HG02759 (cell line): ENCODE data around the gene HGD.
"Not testable (repeated sequence)": the region's sequence is repeated elsewhere in the genome, so short reads cannot be mapped to it uniquely, and the experiment has no call there.

Experiments used
- ATAC-seq: cut with Tn5 transposase; IDR thresholded peaks from one replicate; pipeline ENCODE4 v1.9.1; 2021; ENCODE audit warnings: mild to moderate bottlenecking, moderate library complexity; ENCODE audit not compliant: unreplicated experiment

HGD gene

DNA sequence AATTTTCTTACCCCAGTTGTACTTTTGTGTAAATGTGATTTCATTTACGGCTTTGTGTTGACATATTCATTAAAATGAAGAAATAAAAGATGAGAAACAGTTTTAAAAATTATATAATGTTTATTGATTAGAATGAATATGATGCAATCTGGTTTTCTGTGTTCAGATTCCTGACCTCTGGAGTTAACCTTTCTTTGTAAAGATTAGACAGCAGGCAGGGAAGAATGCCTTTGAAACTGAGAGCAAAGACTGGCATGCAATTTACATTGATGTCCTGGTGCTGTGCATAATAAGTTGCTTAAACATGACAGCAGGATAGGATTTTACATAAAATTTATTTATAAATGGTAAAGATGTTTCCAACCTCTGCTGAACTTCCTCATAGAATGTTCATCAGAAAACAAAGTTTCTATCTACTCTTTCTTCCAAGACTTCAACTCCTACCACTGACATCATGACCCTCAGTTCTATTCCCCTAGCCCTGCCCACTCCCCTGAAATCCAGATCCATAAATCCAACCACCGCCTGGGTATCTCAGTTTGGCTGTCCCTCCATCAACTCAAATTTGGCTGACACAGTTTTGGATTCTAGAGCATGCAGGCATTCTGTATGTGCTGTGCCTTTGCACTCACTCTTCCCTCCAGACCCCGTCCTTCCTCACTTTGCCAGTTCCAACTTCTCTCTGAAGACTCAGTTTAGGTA is 1.7 kb downstream of the HGD start:
- ATAC-seq: no peak

DNA sequence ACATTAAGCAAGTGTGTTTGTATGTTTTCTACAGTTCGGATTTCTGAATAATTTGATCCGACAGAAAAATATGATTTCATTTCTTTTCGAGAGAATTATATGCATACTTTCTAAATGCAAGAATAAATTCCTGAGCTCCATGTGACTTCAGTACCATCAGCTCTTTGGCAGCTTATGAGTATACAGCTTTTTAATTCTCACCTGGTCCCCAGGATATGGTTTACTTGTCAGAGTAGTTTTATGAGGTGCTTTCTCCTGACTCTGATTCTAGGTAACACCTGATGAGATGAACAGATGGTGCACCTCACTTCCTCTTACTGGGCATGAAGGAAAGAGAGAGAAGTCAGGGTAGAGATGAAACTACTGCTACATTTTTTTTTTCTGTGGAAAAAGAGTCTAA is 3.1 kb downstream of the HGD start:
- peak; percentile 33 for ATAC-seq

DNA sequence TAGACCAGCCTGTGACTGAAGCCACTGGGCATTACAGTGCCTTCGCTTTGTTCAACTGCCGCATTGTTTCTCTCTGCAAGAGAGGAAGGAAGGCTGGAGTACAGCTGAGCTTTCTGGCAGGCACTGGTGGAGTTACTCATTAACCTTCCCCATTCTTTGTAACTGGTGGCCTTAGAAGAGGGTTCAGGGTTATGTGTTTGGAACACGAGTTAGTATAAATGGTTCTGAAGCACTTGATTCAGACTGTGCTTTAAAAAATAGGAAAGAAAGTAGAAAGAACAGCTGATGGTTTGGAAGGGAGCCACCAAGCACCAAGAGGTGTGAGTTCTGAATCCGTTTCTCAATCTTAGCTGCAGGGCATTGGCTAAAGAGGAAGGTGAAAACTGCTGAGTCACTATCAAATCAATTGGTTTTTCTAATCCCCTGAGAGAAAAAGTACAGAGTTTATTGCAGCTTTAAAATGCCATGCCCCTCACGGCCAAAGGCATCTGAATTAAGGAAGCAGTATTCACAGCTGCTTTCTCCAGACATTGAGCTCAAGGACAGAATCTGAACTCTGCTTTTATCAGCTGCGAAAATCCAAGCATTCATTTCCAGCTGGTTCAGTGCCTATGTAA is 3.6 kb downstream of the HGD start:
- ATAC-seq: peak; percentile 95

DNA sequence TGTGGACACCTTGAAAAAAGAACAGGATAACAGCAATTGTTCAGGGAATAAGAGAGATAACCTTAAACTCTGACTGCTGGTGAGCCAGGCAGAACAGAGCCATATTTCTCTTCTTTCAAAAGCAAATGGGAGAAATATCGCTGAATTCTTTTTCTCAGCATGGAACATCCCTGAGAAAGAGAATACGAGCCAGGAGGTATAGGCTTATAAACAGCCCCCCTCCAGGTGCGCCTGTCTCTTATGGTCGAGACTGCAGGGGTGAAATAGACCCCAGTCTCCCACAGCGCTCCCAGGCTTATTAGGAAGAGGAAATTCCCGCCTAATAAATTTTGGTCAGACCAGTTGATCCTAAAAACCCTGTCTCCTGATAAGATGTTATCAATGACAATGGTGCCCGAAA is 4.8 kb downstream of the HGD start:
- not testable (repeated sequence) for ATAC-seq

DNA sequence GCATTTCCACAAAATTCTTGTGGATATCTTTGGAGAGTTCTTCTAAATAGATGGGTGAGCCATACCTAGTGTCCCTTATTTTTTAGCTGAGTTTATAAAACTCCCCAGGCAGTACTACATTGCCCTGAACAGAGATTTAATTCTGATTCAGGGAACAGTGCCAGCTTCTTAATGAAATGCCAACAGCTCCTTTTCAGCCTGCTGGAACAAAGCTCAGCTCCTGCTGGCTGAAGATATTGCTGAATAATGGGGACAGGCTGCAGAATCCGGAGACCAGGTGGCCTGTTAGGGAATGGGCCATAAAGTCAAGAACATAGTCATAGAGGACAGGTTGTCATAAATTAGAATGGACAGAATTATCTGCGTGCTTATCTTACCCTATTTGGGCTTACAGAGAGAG is 8.9 kb downstream of the HGD start:
- no peak for ATAC-seq

DNA sequence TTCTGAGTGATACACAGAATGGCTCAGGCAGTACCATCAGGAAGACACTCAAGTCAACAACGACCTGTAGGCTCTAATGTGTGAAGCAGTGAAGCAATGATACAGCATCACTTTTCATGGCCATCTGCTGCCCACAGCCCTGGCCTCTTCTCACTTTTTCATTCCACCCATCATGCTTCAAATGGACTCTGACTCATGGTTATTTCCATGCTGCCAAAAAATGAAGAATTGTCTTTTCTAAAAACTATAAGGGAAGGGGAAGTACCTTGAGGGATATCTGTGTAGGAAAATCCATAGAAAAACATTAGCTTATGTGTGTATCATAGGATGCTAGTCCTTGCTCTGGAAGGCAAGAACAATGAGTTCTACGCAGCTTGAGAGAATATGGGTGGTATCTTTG is 11.5 kb downstream of the HGD start:
- ATAC-seq: no peak

DNA sequence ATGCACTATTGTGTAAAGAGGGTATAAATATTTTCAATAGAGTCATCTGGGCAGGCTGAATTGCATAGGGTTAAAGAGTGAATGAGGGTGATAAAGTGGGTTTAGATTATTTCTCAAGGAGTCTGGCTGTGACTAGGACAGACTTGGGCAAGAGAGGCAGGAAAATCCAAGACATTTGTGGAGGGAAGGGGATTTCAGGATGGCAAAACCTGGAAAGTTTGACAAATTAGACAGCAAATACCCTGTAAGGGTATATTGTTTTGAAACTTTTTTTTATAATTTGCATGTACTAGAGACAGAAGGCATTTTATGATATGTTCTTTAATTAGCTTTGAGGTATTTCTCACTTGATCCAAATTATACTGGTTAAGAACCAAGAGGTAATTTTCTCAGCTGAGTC is 17.1 kb downstream of the HGD start:
- no peak for ATAC-seq

DNA sequence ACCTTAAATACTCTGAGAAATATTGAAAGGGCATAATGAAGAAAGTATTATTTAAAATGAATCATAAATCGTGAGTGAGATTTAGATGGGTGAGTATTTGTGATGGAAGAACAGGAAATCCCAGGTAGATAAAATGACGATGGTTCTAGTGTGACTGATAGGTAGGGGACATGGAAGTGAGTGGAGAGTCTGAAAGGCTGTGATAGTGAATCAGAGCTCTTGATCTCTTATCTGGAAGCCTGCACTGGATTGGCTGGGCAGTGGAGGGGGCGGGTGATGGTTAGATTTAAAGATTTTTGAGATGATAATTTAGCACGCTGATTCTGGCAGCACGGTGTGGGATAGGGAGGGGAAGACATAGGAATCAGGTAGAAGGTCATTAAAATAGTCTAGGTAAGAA is 20.1 kb downstream of the HGD start:
- ATAC-seq: no peak

DNA sequence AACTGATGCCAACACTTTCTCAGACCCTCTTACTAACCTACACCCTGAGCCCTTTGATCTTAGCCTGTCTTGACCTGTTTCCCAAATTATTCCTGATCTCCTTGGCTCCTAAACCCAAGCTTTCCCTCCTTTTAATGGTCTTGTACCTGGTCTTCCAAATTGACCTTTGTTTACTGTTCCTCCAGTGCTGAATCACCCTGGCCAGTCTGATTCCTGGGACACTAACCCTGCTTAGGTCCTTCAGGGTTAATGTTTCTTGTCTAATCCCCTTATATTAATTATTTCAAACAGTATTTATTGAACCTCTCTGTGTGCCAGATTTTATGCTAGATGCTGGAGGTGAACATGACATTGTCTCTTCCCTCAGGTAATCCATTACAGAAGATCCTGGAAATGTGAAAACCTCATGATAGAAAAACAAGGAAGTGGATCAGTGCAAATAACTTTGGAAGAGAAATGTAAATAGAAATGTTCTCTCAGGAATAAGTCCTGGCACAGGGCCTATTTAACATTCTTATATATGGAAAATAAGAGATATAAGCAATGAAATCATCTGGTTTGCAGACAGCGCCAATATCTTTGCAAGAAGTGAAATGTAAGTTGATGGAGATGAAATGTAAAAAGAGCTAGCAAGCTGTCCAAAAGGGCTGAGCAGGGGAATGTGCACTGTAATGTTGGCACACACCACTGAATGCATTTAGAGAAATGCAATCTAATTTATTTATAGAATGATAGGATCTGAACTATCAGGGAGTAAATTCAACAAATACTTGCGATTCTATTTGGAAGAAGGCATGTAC is 20.7 kb downstream of the HGD start:
- ATAC-seq: no peak

DNA sequence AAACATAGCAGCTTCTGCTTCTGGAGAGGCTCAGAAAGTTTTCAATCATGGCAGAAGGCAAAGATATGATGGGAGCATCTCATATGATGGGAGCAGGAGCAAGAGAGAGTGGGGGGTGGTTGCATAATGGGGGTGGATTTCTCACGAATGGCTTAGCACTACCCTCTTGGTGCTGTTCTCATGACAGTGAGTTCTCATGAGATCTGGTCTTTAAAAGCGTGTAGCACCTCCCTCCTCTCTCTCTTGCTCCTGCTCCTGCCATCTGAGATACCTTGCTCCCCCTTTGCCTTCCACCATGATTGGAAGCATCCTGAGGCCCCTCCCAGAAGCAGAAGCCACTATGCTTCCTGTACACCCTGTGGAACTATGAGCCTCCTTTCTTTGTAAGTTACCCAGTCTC is 22.2 kb downstream of the HGD start:
- ATAC-seq: no peak

DNA sequence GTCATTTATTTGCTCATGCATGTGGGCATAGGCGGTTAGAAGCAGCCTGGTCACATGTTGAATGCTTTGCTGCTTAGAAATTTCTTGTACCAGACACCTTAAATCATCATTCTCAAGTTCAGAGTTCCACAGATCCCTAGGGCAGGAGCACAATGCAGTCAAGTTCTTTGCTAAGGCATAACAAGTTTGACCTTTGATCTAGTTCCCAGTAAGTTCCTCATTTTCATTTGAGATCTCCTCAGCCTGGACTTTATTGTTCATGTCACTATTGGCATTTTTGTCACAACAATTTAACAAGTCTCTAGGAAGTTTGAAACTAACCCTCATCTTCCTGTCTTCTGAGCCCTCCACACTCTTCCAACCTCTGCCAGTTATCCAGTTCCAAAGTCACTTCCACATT is 22.8 kb downstream of the HGD start:
- no peak for ATAC-seq

DNA sequence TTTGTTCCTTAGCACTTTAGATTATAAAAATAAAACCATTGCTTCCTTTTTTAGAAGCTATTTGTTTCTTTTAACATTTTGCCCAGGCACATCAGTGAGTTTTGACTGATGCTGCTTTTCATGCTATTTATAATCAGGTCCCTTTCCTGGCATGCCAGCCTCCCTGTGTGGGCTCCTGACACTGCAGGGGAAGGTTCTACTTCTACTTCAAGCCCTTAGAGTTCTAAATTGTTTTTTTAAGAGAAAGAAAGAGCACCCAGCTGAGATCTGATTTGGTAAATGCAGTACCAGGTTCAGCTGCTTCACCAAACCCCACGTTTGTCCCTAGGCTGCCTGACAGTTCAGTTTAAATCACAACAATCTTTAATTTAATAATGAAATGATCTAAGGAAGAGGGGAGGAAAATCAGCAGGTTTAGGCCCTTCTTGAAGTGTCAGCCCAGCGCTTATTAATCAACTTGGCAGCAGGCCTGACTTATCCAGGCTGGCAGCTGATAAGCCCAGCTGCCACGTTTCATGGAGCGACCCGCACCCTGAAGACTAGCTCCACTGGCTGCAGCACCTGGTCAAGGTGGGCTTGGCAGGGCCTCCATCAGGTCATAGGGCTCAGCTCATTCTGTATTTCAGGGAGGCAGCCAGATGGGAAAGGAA is 29.0 kb downstream of the HGD start:
- ATAC-seq: no peak

DNA sequence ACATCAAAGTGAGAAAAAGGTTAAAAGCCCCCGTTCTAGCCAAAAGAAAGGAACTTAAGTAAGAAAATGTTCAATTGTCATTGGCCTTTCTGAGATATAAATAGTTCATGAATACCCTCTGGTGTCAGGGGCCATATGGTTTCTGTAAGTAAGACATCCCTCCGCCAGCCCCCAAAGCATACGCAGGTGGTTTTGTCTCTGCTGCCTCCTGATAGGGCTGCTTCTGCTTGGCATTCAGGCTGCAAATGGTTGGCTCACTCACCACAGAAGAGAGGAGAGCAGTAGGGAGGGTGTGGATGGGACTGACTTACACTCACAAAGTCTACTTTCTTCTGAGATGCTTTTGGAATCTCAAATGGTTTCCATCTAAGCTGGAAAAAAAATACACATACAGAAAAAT is 29.8 kb downstream of the HGD start:
- no peak for ATAC-seq

DNA sequence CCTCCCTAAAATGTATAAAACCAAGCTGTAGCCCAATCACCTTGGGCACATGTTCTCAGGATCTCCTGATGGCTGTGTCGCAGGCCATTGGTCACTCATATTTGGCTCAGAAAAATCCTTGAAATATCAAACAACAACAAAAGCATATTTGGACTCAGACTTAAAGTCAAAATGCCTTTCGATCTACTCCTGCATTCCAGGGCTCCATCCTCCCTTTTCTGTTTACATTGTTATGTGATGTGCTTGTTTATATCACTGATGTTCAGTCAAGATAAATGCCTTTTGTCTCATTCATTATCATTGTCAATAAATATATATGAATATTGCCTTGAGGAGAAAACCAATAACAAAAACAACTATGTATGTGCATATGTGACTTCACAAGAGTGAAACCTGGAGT is 31.7 kb downstream of the HGD start:
- ATAC-seq: no peak

DNA sequence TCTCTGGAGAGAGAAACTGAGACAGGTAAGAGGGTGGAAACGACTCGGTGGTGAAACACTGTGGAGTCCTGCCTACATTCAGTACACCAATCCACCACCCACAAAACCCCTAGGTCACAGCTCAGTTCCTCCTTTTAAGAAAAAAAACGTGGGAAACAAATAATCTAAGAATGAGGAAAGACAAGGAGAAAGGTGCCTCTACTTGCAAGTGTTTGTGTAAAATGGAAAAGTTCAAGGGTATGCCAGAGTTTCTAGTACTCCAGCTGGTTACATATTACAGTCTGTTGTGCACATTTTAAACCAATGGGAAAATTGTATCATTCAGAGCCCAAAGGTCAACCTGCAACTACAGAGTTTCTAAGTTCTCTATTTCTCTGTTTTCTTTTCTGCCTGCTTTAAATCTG is 32.2 kb downstream of the HGD start:
- no peak for ATAC-seq

DNA sequence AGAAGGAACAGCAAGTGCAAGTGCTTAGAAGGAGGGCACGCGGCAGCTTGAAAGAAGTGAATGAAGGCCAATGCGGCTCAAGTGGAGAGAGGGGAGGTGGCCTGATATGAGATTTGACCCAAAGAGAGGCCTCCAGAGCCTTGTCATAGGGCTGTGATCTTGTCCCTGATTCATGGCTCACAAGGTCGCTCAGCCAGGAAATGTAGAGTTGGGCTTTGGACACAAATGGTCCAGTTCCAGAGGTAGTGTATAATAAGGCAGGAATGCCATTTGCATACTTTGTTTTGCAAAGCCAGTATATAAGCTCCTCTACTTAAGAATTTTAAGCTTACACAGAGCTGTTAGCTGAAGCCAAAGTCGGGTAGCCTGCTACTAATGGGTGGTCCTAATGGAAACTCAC is 33.7 kb downstream of the HGD start:
- ATAC-seq: no peak

DNA sequence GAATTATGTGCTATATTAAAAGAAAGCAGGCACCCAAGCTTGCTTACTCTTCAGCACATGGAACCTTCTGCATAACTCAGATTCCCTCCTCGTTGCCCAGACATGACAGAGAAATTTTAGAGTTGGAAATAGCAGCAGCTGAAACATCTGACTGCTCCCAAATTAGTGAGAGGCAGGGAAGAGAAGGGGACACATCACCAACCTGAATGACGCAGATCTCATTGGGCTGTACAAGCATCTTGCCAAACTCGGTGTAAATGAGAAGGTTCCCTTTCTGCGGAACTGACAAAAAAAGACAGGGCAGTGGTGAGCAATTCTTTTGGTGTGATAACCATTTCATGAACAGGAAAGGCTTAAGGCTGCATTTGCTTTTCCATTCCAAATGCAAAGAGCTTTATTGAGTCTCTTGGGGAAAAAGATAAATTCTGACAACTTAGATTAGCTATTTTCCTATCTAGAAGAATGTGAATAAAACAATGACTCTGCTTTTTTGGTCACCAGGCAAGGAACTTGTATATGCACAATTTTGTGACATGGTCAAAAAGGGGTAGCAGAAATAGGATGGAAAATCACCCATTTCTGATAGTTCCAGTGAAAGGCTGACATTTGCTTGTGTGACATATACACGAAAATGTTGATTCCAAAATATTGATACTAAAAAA is 35.1 kb downstream of the HGD start:
- no peak for ATAC-seq

DNA sequence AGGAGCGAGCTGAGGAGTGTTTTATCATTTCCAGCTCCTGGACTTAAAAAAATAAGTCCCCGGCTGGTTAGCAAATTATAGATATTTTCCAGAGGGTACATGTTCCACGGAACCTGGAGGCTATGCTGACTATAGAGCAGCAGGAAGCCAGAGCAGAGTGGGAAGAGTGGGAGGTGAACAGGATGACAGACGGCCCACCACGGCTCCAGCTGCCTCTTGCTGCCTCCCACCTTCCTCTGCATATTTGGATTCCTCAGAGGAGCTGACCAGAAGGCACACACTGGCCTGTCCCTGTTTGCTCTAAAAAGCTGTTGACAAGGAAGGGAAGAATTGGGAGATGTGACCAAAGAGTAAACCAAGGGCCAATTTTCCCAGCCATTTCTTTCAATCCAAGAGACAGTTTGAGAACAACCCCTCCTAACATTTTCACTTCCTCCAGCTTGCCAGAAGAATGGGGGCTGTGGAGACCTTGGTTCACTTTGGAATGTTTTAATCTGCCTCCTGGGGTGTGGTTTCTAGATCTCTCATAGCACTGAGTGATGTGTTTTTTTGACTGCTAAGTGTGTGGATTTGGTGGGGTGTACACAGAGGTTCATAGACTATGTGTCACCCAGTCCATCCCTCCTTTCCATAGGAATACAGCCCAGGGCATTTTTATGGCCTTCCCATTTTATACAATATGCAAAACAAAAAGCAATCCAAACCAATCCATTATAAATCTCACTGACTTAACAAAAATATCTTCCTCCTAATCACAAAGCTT is 36.8 kb downstream of the HGD start:
- ATAC-seq: no peak

DNA sequence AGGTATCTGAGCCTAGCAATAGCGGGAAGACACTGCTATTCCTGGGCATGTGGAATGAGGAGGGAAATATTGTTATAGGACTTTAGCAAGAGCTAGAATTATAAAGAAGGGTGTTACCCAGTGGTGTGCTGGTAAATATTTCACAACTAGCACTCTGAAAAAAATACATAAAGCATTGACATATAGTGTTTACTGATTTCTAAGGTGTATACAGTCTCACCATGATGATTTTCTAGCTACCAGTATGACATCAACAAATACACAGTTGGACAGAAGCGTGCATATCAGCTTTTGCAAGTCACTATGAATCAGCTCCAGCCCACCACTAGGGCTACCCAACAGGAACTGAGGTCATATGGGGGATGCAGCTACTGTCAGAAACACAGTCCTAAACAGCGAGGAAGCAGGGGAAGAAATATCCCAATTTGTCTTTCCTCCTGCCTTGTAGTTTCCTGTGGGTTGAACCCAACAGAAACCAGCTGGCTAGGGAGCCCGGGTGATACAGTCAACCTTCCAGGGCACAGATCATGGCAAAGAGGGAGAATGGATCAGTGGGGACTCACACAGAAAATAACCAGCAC is 39.6 kb downstream of the HGD start:
- no peak for ATAC-seq

DNA sequence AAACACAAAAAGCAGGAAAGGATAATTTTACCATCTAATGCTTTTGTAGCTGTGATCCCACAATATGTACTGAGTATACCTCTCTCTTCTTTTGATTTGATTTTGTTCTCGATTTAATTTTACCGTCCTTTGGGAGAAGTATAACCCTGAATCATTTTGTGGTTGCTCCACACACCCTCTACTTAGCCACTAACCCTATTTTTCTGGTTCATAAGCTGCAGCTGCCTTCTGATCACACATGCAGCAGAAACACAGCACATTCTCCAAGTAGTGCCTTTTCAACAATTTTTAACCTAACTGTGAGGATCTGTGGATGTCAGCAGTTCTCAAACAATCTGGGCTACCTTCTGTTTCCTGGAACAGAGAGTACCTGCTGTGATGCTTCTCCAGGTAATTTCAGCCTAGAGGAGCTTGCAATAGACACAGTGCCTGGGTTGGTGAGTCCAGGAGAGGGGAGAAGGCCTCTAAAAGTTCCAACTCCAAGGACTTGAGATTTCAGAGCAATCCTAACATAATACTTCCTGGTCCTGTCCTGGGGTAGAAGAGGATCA is 40.3 kb downstream of the HGD start:
- no peak for ATAC-seq
